Panc1 (cell line): ENCODE measurements around the gene KNDC1. TPM values are rescaled to one million over a fixed set of nuclear protein-coding genes. Genes with fewer than 3 reads are reported as not detected.

Source experiments
- ATAC-seq: fragments of 200-7000 bp; cut with Tn5 transposase; 2 replicates; pipeline ENCODE4 v1.9.1; 2020; ENCODE audit warnings: mild to moderate bottlenecking, moderate library complexity
- BruUV-seq: library from RNA; stranded (reverse); fragments of 400-500 nt; replicated peaks from 2 replicates; lab custom pipeline; 2021; lab: Mats Ljungman, UMichigan
- CTCF ChIA-PET: fragments of 300-600 bp; sonication (Branson Sonifier 250); formaldehyde crosslinking; loops from one replicate; lab custom pipeline; 2022; ENCODE audit warnings: antibody characterized with exemption; lab: Charles Lee
- POLR2A ChIA-PET: fragments of 300-600 bp; sonication (Branson Sonifier 250); formaldehyde crosslinking; loops from one replicate; lab custom pipeline; 2022; ENCODE audit warnings: antibody characterized with exemption; lab: Charles Lee
- DNase-seq: peaks from one replicate; pipeline ENCODE4 v3.0.0-alpha.2; 2010; ENCODE audit warnings: low read depth, low spot score
- H3K27ac ChIP-seq: 2 replicates; pipeline ENCODE4 v1.5.1; 2011; ENCODE audit warnings: mild to moderate bottlenecking, low read length, inconsistent platforms
- H3K27me3 ChIP-seq: fragments of 200-500 bp; sonication (Bioruptor generic); 2 replicates; pipeline ENCODE4 v1.6.0; 2014; ENCODE audit warnings: low read length, inconsistent platforms; ENCODE audit not compliant: control insufficient read depth, insufficient read depth
- H3K36me3 ChIP-seq: fragments of 200-500 bp; sonication (Bioruptor generic); 2 replicates; pipeline ENCODE4 v1.5.1; 2014; ENCODE audit warnings: inconsistent platforms, mild to moderate bottlenecking, low read length, moderate library complexity; ENCODE audit not compliant: control insufficient read depth, insufficient read depth
- H3K4me1 ChIP-seq: 2 replicates; pipeline ENCODE4 v1.5.1; 2011; ENCODE audit warnings: inconsistent platforms, mild to moderate bottlenecking, low read length, moderate library complexity; ENCODE audit not compliant: control insufficient read depth, insufficient read depth
- H3K4me3 ChIP-seq, 2 experiments: 2 replicates each; pipeline ENCODE4 v1.5.1; 2011 to 2012; ENCODE audit warnings: low read depth in 2 of 2, low read length in 2 of 2, mild to moderate bottlenecking in 2 of 2, inconsistent platforms in 1 of 2, moderate library complexity in 1 of 2
- H3K9me3 ChIP-seq: fragments of 200-500 bp; sonication (Bioruptor generic); 2 replicates; pipeline ENCODE4 v1.5.1; 2014; ENCODE audit warnings: low read depth, mild to moderate bottlenecking, inconsistent platforms, low read length, moderate library complexity; ENCODE audit not compliant: control insufficient read depth, insufficient read depth
- POLR2AphosphoS5 ChIP-seq: IDR thresholded peaks from 2 replicates; pipeline ENCODE4 v1.6.1; 2012; ENCODE audit warnings: mild to moderate bottlenecking, low read depth, low read length, moderate library complexity
- SIN3A ChIP-seq: IDR thresholded peaks from 2 replicates; pipeline ENCODE4 v1.6.1; 2012; ENCODE audit warnings: low read depth, mild to moderate bottlenecking, low read length, moderate library complexity, borderline replicate concordance; ENCODE audit not compliant: insufficient read depth
- TCF7L2 ChIP-seq: IDR thresholded peaks from 2 replicates; pipeline ENCODE4 v1.6.1; 2011; ENCODE audit warnings: mild to moderate bottlenecking, low read depth, low read length, inconsistent platforms
- in situ Hi-C: cut with HindIII; loops from 2 replicates; pipeline ENCODE4 v1.10.0; 2016; ENCODE audit warnings: low sequenced_read_pairs, low pct_unique_long_range_greater_than_20kb
- intact Hi-C: fragments of 100-400 bp; cut with micrococcal nuclease; formaldehyde crosslinking; loops from one replicate; pipeline ENCODE4 v1.10.0; 2022; ENCODE audit not compliant: unreplicated experiment
- total RNA-seq: library from RNA; stranded (reverse); gene quantifications from one replicate; pipeline ENCODE4 v1.2.1, GENCODE V29; 2021; ENCODE audit not compliant: unreplicated experiment
- TF ChIP-seq, protein P1 (sequence below), 2 experiments: IDR thresholded peaks; 2 replicates each; pipeline ENCODE4 v1.6.1; 2011 to 2012; ENCODE audit warnings: low read depth in 2 of 2, control low read depth in 1 of 2, low read length in 1 of 2, mild to moderate bottlenecking in 1 of 2, moderate library complexity in 1 of 2; ENCODE audit not compliant: insufficient read depth in 1 of 2
- TF ChIP-seq, protein P2 (sequence below): fragments of 450-650 bp; IDR thresholded peaks from 2 replicates; pipeline ENCODE4 v1.5.1; 2017; ENCODE audit warnings: mild to moderate bottlenecking

KNDC1 gene
- total RNA-seq, 1 experiment from 2014 or later, result 2.6 TPM

DNA sequence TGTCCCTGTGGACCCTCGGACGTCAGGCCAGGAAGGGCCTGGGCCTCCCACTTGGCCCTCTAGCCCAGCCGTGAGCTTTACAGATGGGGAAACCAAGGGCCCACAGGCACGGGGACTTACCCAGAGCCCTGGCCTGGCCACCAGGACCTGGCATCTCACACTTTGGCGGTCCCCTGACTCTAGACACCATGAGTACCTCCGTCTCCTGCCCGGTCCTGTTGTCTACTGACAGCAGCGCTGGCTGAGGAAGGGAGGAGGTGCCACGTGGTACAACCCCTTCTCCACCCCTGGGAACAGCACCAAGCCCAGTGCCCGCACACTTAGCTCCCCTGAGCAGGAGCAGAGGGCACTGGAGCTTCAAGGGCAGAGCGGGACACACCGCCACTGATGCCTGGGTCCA lies 46.2 kb upstream of the KNDC1 start:
- ChIA-PET POLR2A (no interaction called here), CTCF (no interaction called here)

DNA sequence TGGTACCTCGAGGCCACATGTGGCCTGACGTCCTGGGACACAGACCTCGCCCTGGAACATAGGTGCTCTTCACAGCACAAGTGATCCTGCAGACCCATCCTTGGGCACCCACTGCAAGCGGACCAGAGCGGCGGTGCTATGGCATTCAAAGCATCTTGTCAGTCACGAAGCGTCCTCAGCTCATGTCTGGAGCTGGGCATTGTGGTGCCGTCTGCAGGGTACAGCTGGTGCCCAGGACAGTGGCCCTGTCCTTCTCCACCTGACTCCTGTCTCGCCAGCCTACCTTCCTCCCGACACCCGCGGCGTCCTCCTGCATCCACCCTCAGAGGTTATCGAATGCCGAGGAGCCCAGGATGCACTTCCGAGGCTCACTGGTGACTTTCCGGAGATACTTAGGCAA lies 45.8 kb upstream of the KNDC1 start:
- Histone ChIP-seq H3K36me3 (no peaks in the 10 kb centered on the region), H3K9me3 (no peaks in the 10 kb centered on the region), H3K4me1 (peaks cover 8% of the 10 kb centered on the region; the same call in 1 of the 2 replicates), H3K4me3 (no peak overlapping the region), H3K27ac (no peak overlapping the region), H3K27me3 (no peaks in the 10 kb centered on the region)
- ChIA-PET CTCF (no interaction called here), POLR2A (no interaction called here)
- intact Hi-C loops (no loop called here), in situ Hi-C loops (no loop called here)
- no TSS peak for BruUV-seq
- TF ChIP-seq, protein P1, sequence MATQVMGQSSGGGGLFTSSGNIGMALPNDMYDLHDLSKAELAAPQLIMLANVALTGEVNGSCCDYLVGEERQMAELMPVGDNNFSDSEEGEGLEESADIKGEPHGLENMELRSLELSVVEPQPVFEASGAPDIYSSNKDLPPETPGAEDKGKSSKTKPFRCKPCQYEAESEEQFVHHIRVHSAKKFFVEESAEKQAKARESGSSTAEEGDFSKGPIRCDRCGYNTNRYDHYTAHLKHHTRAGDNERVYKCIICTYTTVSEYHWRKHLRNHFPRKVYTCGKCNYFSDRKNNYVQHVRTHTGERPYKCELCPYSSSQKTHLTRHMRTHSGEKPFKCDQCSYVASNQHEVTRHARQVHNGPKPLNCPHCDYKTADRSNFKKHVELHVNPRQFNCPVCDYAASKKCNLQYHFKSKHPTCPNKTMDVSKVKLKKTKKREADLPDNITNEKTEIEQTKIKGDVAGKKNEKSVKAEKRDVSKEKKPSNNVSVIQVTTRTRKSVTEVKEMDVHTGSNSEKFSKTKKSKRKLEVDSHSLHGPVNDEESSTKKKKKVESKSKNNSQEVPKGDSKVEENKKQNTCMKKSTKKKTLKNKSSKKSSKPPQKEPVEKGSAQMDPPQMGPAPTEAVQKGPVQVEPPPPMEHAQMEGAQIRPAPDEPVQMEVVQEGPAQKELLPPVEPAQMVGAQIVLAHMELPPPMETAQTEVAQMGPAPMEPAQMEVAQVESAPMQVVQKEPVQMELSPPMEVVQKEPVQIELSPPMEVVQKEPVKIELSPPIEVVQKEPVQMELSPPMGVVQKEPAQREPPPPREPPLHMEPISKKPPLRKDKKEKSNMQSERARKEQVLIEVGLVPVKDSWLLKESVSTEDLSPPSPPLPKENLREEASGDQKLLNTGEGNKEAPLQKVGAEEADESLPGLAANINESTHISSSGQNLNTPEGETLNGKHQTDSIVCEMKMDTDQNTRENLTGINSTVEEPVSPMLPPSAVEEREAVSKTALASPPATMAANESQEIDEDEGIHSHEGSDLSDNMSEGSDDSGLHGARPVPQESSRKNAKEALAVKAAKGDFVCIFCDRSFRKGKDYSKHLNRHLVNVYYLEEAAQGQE (IDR thresholded peaks at IDR 0.05; ENCODE audit: insufficient read depth in 1 of 2, low read depth in 2 of 2, low read length in 1 of 2), result no peak
- TF ChIP-seq SIN3A (no peak), TCF7L2 (no peak), POLR2AphosphoS5 (no peak)
- TF ChIP-seq, protein P2, sequence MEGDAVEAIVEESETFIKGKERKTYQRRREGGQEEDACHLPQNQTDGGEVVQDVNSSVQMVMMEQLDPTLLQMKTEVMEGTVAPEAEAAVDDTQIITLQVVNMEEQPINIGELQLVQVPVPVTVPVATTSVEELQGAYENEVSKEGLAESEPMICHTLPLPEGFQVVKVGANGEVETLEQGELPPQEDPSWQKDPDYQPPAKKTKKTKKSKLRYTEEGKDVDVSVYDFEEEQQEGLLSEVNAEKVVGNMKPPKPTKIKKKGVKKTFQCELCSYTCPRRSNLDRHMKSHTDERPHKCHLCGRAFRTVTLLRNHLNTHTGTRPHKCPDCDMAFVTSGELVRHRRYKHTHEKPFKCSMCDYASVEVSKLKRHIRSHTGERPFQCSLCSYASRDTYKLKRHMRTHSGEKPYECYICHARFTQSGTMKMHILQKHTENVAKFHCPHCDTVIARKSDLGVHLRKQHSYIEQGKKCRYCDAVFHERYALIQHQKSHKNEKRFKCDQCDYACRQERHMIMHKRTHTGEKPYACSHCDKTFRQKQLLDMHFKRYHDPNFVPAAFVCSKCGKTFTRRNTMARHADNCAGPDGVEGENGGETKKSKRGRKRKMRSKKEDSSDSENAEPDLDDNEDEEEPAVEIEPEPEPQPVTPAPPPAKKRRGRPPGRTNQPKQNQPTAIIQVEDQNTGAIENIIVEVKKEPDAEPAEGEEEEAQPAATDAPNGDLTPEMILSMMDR, result no peak
- DNase-seq (no peak), ATAC-seq (no peak)

More for the DNA sequence above, 46.2 kb upstream of the KNDC1 start:
- no peak for ATAC-seq
- TF ChIP-seq TCF7L2, result no peak
- no peak for TF ChIP-seq SIN3A
- TF ChIP-seq, protein P2, result no peak
- TF ChIP-seq POLR2AphosphoS5, result no peak
- intact Hi-C loops (no loop called here), in situ Hi-C loops (no loop called here)
- Histone ChIP-seq H3K36me3 (no peaks in the 10 kb centered on the region), H3K4me3 (no peak overlapping the region), H3K27me3 (no peaks in the 10 kb centered on the region), H3K9me3 (no peaks in the 10 kb centered on the region), H3K4me1 (peaks cover 8% of the 10 kb centered on the region; the same call in 1 of the 2 replicates), H3K27ac (no peak overlapping the region)
- no TSS peak for BruUV-seq
- DNase-seq, result no peak
